PC-3 (cell line): ENCODE measurements around the gene MCU.
"Not testable (repeated sequence)": the region's sequence is repeated elsewhere in the genome, so short reads cannot be mapped to it uniquely, and the experiment has no call there.

Experiments
- EZH2 ChIP-seq: fragments of 300-600 bp; sonication (generic); IDR thresholded peaks from one replicate; pipeline ENCODE4 v1.6.1; 2017; ENCODE audit warnings: antibody characterized with exemption, mild to moderate bottlenecking, low read length; ENCODE audit not compliant: unreplicated experiment
- TF ChIP-seq, protein P1 (sequence below): fragments of 300-600 bp; sonication (generic); conservative IDR thresholded peaks from 2 replicates; pipeline ENCODE4 v1.5.1; 2017; ENCODE audit warnings: antibody characterized with exemption, low read depth, mild to moderate bottlenecking, low read length

DNA sequence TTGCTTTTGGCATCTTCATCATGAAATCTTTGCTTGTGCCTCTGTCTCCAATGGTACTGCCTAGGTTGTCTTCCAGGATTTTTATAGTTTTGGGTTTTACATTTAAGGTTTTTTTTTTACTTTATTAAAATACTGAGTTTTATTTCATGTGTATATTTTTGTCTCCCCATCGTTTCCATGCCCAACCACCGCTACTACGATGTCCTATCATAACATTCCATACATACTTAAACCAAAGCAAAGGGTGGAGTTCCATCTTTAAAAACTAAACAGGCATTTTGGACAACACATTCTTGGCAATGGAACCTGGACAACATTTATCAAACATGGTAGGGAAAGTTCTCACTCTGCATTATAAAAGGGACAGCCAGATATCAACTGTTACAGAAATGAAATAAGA is 225.3 kb downstream of the MCU start:
- TF ChIP-seq, protein P1, sequence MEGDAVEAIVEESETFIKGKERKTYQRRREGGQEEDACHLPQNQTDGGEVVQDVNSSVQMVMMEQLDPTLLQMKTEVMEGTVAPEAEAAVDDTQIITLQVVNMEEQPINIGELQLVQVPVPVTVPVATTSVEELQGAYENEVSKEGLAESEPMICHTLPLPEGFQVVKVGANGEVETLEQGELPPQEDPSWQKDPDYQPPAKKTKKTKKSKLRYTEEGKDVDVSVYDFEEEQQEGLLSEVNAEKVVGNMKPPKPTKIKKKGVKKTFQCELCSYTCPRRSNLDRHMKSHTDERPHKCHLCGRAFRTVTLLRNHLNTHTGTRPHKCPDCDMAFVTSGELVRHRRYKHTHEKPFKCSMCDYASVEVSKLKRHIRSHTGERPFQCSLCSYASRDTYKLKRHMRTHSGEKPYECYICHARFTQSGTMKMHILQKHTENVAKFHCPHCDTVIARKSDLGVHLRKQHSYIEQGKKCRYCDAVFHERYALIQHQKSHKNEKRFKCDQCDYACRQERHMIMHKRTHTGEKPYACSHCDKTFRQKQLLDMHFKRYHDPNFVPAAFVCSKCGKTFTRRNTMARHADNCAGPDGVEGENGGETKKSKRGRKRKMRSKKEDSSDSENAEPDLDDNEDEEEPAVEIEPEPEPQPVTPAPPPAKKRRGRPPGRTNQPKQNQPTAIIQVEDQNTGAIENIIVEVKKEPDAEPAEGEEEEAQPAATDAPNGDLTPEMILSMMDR = not testable (repeated sequence)
- not testable (repeated sequence) for TF ChIP-seq EZH2
